Liver (tissue), 9 donors: ENCODE results near the gene RPS6KA4. TPM values are rescaled to one million over a fixed set of nuclear protein-coding genes. Genes with fewer than 3 reads are reported as not detected.

Experiments
- DNase-seq: peaks from one replicate; pipeline ENCODE4 v3.0.0-alpha.2; 2017; ENCODE audit warnings: low spot score
- H3K27ac ChIP-seq, 2 donors: one replicate each; pipeline ENCODE4 v1.7.0; 2013; ENCODE audit warnings: inconsistent platforms in 2 of 2, low read length in 2 of 2, control low read depth in 1 of 2, low read depth in 1 of 2, mild to moderate bottlenecking in 1 of 2
- H3K27me3 ChIP-seq, 4 donors: one replicate each; pipeline versions ENCODE4 v1.6.1 to v1.7.0; 2013; ENCODE audit warnings: low read length in 3 of 4, inconsistent platforms in 1 of 4, mild to moderate bottlenecking in 1 of 4, moderate library complexity in 1 of 4; ENCODE audit not compliant: control insufficient read depth in 4 of 4, insufficient read depth in 4 of 4
- H3K36me3 ChIP-seq, 4 donors: one replicate each; pipeline versions ENCODE4 v1.6.1 to v1.7.0; 2013; ENCODE audit warnings: low read length in 3 of 4, mild to moderate bottlenecking in 3 of 4, low read depth in 1 of 4, moderate library complexity in 1 of 4; ENCODE audit not compliant: control insufficient read depth in 4 of 4, insufficient read depth in 3 of 4
- H3K4me1 ChIP-seq, 4 donors: one replicate each; pipeline versions ENCODE4 v1.6.1 to v1.7.0; 2013; ENCODE audit warnings: low read length in 3 of 4, mild to moderate bottlenecking in 3 of 4, moderate library complexity in 1 of 4; ENCODE audit not compliant: control insufficient read depth in 4 of 4, insufficient read depth in 4 of 4
- H3K4me3 ChIP-seq, 3 donors: one replicate each; pipeline versions ENCODE4 v1.6.1 to v1.7.0; 2013; ENCODE audit warnings: low read length in 3 of 3, control low read depth in 1 of 3, low read depth in 1 of 3, mild to moderate bottlenecking in 1 of 3
- H3K9ac ChIP-seq, 2 donors: one replicate each; pipeline ENCODE4 v1.7.0; 2013; ENCODE audit warnings: low read length in 2 of 2, mild to moderate bottlenecking in 2 of 2, moderate library complexity in 2 of 2, control low read depth in 1 of 2, low read depth in 1 of 2
- H3K9me3 ChIP-seq, 4 donors: one replicate each; pipeline versions ENCODE4 v1.6.1 to v1.7.0; 2013; ENCODE audit warnings: low read length in 3 of 4; ENCODE audit not compliant: control insufficient read depth in 4 of 4
- ATF3 ChIP-seq: IDR thresholded peaks from 2 replicates; pipeline ENCODE4 v1.6.1; 2016; ENCODE audit warnings: antibody characterized with exemption
- CTCF ChIP-seq: fragments of 150-350 bp; IDR thresholded peaks from 2 replicates; pipeline ENCODE4 v1.5.1; 2017; ENCODE audit warnings: improper control_type of control experiment, low read depth, low read length; ENCODE audit not compliant: missing input control
- EGR1 ChIP-seq, 2 donors: IDR thresholded peaks; 2 replicates each; pipeline ENCODE4 v1.6.1; 2016 to 2018; ENCODE audit warnings: antibody characterized with exemption in 2 of 2, low read depth in 2 of 2
- FOXA1 ChIP-seq: IDR thresholded peaks from 2 replicates; pipeline ENCODE4 v1.6.1; 2016; ENCODE audit warnings: antibody characterized with exemption
- FOXA2 ChIP-seq: IDR thresholded peaks from 2 replicates; pipeline ENCODE4 v1.6.1; 2016; ENCODE audit warnings: antibody characterized with exemption
- GABPA ChIP-seq, 2 donors: IDR thresholded peaks in 1 of 2; conservative IDR thresholded peaks in 1 of 2; 2 replicates each; pipeline ENCODE4 v1.6.1; 2016; ENCODE audit warnings: antibody characterized with exemption in 2 of 2, mild to moderate bottlenecking in 1 of 2, moderate library complexity in 1 of 2
- HNF4A ChIP-seq, 2 donors: conservative IDR thresholded peaks; 2 replicates each; pipeline ENCODE4 v1.6.1; 2016; ENCODE audit warnings: antibody characterized with exemption in 2 of 2, mild to moderate bottlenecking in 2 of 2
- HNF4G ChIP-seq: IDR thresholded peaks from 2 replicates; pipeline ENCODE4 v1.6.1; 2016; ENCODE audit warnings: antibody characterized with exemption
- JUND ChIP-seq, 2 donors: IDR thresholded peaks; 2 replicates each; pipeline ENCODE4 v1.6.1; 2016; ENCODE audit warnings: antibody characterized with exemption in 2 of 2
- MAX ChIP-seq: IDR thresholded peaks from 2 replicates; pipeline ENCODE4 v1.6.1; 2016; ENCODE audit warnings: antibody characterized with exemption
- NR2F2 ChIP-seq: IDR thresholded peaks from 2 replicates; pipeline ENCODE4 v1.6.1; 2016; ENCODE audit warnings: antibody characterized with exemption
- RAD21 ChIP-seq, 2 donors: IDR thresholded peaks; 2 replicates each; pipeline ENCODE4 v1.6.1; 2016; ENCODE audit warnings: antibody characterized with exemption in 2 of 2, mild to moderate bottlenecking in 2 of 2
- REST ChIP-seq: IDR thresholded peaks from 2 replicates; pipeline ENCODE4 v1.6.1; 2016; ENCODE audit warnings: antibody characterized with exemption, mild to moderate bottlenecking
- RXRA ChIP-seq, 2 donors: IDR thresholded peaks; 2 replicates each; pipeline ENCODE4 v1.6.1; 2017 to 2018; ENCODE audit warnings: antibody characterized with exemption in 2 of 2, mild to moderate bottlenecking in 1 of 2
- SP1 ChIP-seq: IDR thresholded peaks from 2 replicates; pipeline ENCODE4 v1.6.1; 2018; ENCODE audit warnings: antibody characterized with exemption, mild to moderate bottlenecking
- TAF1 ChIP-seq: conservative IDR thresholded peaks from 2 replicates; pipeline ENCODE4 v1.6.1; 2016; ENCODE audit warnings: antibody characterized with exemption, mild to moderate bottlenecking
- YY1 ChIP-seq: IDR thresholded peaks from 2 replicates; pipeline ENCODE4 v1.6.1; 2016; ENCODE audit warnings: antibody characterized with exemption, mild to moderate bottlenecking
- ZBTB33 ChIP-seq: IDR thresholded peaks from 2 replicates; pipeline ENCODE4 v1.6.1; 2016; ENCODE audit warnings: antibody characterized with exemption
- WGBS: extraction: QIAGEN DNeasy Blood & Tissue Kit; methylation state at CpG from one replicate; pipeline ENCODE4 v1.1.7; 2013; 5-methylcytosine and 5-hydroxymethylcytosine counted together
- polyA plus RNA-seq, 2 donors: library from polyadenylated mRNA; stranded (reverse) in 1 of 2; unstranded in 1 of 2; fragments of 200-250 nt in 1 of 2; fragments of >200 nt in 1 of 2; fragmentation: Nextera tagmentation in 1 of 2; extraction: Ambion mirVana in 1 of 2; gene quantifications; one replicate each; pipeline versions ENCODE4 v1.2.1 to v1.2.3, GENCODE V29; 2013 to 2015
- total RNA-seq, 2 donors: library from RNA; depleted of rRNA; stranded (reverse); fragments of >200 nt; gene quantifications; one replicate each; pipeline ENCODE4 v1.2.3, GENCODE V29; 2014
- donor health status: healthy.
- donor health status: healthy.
- donor health status: healthy.
- donor health status: healthy.
- donor health status: healthy.

Gene RPS6KA4
- total and polyA plus RNA-seq, 4 donors, result 2.0 to 13.5 (median 10.0) TPM

- H3K27ac ChIP-seq, result no peak overlapping the region
- peak overlapping the region in 1 of 3 donors; percentile 34 for H3K4me3 ChIP-seq
- no peak for TF ChIP-seq RAD21 (IDR thresholded peaks at IDR 0.05)
- TF ChIP-seq YY1, result no peak
- TF ChIP-seq ATF3, result no peak
- no peak for TF ChIP-seq FOXA1
- no peak for TF ChIP-seq REST
- TF ChIP-seq JUND (IDR thresholded peaks at IDR 0.05), result no peak
- no peak for TF ChIP-seq CTCF
- no peak for TF ChIP-seq TAF1
- TF ChIP-seq MAX, result no peak
- no peak for TF ChIP-seq ZBTB33
- TF ChIP-seq SP1, result no peak
- no peak for TF ChIP-seq GABPA (IDR thresholded peaks at IDR 0.05 in 1 of 2, conservative IDR thresholded peaks at IDR 0.05 in 1 of 2)
- TF ChIP-seq EGR1 (IDR thresholded peaks at IDR 0.05; ENCODE audit: low read depth in 2 of 2), result no peak
- no peak for TF ChIP-seq HNF4A (conservative IDR thresholded peaks at IDR 0.05)
- TF ChIP-seq NR2F2, result no peak
- no peak for TF ChIP-seq HNF4G
- TF ChIP-seq RXRA (IDR thresholded peaks at IDR 0.05), result no peak
- no peak for TF ChIP-seq FOXA2
- no peak overlapping the region for H3K9ac ChIP-seq
- H3K4me1 ChIP-seq, result peaks cover 0 to 12% (median 7%) of the 10 kb centered on the region in 4 donors
- H3K27me3 ChIP-seq, result no peaks in the 10 kb centered on the region
- no peak for DNase-seq
- H3K36me3 ChIP-seq, result no peaks in the 10 kb centered on the region
- H3K9me3 ChIP-seq, result no peaks in the 10 kb centered on the region
- 54% methylated on average over 29 of the region's 29 CpGs for WGBS
These were observed 15.9 kb upstream of the RPS6KA4 start for GRCh38 chr11:64342869-64343745.
